Measurements from ENCODE around the gene NRROS. TPM values are rescaled to one million over a fixed set of nuclear protein-coding genes. Genes with fewer than 3 reads are reported as not detected.

The NRROS gene
- total and polyA plus RNA-seq, 2 of the 13 experiments (the other 11 are each of a cell fraction or from before 2014, with no cell fraction given) = not detected

- POLR2A ChIA-PET = no interaction called here
- in situ Hi-C loops (cut with HindIII; ENCODE audit: extremely low pct_ligation_motif_present, low pct_unique_long_range_greater_than_20kb) = no loop called here
Observed at GRCh38 chr3:196691386-196691785, 51.9 kb downstream of the NRROS start.

More at GRCh38 chr3:196691386-196691785, 51.9 kb downstream of the NRROS start:
- no peak overlapping the region for H2AFZ ChIP-seq (ENCODE audit: low read length)
- no peak overlapping the region for H3K4me3 ChIP-seq (replicated peaks in 1 of 3; ENCODE audit: insufficient read depth in 1 of 3, low read depth in 2 of 3, low read length in 3 of 3)
- H4K20me1 ChIP-seq (ENCODE audit: insufficient read depth, low read length) = no peaks in the 10 kb centered on the region
- TF ChIP-seq ZFP82 (CRISPR knock-in tag; IDR thresholded peaks at IDR 0.05; ENCODE audit: borderline replicate concordance) = no peak
- TF ChIP-seq ZNF639 (CRISPR knock-in tag; conservative IDR thresholded peaks at IDR 0.05) = no peak
- TF ChIP-seq SMAD3 (CRISPR knock-in tag; IDR thresholded peaks at IDR 0.05) = no peak
- TF ChIP-seq SRSF1 (optimal IDR thresholded peaks at IDR 0.05; ENCODE audit: low read depth, low read length) = no peak
- TF ChIP-seq CCDC6 (CRISPR knock-in tag; IDR thresholded peaks at IDR 0.05) = no peak
- TF ChIP-seq ETV6 (CRISPR knock-in tag; conservative IDR thresholded peaks at IDR 0.05) = no peak
- no peak for TF ChIP-seq CERS6 (CRISPR knock-in tag; IDR thresholded peaks at IDR 0.05)
- TF ChIP-seq SKI (IDR thresholded peaks at IDR 0.05; ENCODE audit: partially characterized antibody) = no peak
- H3K36me3 ChIP-seq (replicated peaks in 1 of 2; ENCODE audit: control insufficient read depth in 1 of 2, insufficient read depth in 2 of 2, low read length in 2 of 2) = no peaks in the 10 kb centered on the region
- no peak overlapping the region for H3K27ac ChIP-seq (ENCODE audit: extremely low read length, insufficient read depth, low read length)
- DNase-seq (ENCODE audit: low spot score) (no peak), FAIRE-seq (no peak), ATAC-seq (no peak)
- H3K79me2 ChIP-seq (ENCODE audit: insufficient read depth, low read length) = no peaks in the 10 kb centered on the region
- H3K4me1 ChIP-seq (ENCODE audit: insufficient read depth, low read length) = no peaks in the 10 kb centered on the region
- WGBS (ENCODE audit: low lambda C conversion rate) = 29% methylated on average over 8 of the region's 8 CpGs
- no peak overlapping the region for H3K9ac ChIP-seq (ENCODE audit: insufficient read depth, low read depth, low read length)
- H3K9me3 ChIP-seq (ENCODE audit: low read length) = no peaks in the 10 kb centered on the region
- intact Hi-C loops (cut with micrococcal nuclease; ENCODE audit: unreplicated experiment) = no loop called here
- peaks cover 0 to 15% of the 10 kb centered on the region in 2 experiments; a peak in 2 of 5 replicates for H3K27me3 ChIP-seq (ENCODE audit: control insufficient read depth in 1 of 2, insufficient read depth in 2 of 2, low read length in 2 of 2)
- no peak overlapping the region for H3K4me2 ChIP-seq (ENCODE audit: low read depth, low read length)
- CTCF ChIA-PET (ENCODE audit: low intra/inter-chr PET ratio, low total read pairs) = no interaction called here
- BruUV-seq (replicated peaks) = no TSS peak

All from HepG2 (cell line).